ENCODE results near the gene KLK6. TPM values are rescaled to one million over a fixed set of nuclear protein-coding genes. Genes with fewer than 3 reads are reported as not detected.

The KLK6 gene
- total and polyA plus RNA-seq, 2 experiments from 2014 or later, result 2.0 to 5.4 TPM

- H3K4me1 ChIP-seq (ENCODE audit: insufficient read depth), result no peaks in the 10 kb centered on the region
- H3K9me2 ChIP-seq (replicated peaks; ENCODE audit: insufficient read depth), result no peaks in the 10 kb centered on the region
- H3K4me2 ChIP-seq, result no peak overlapping the region
- WGBS (ENCODE audit: low lambda C conversion rate, missing lambda C conversion rate), result 90% methylated on average over 6 of the region's 6 CpGs
- no peaks in the 10 kb centered on the region for H3K27me3 ChIP-seq
- H3K79me2 ChIP-seq, result no peaks in the 10 kb centered on the region
- no peaks in the 10 kb centered on the region for H3K36me3 ChIP-seq (replicated peaks; ENCODE audit: insufficient read depth, low read depth)
- H4K20me1 ChIP-seq (ENCODE audit: insufficient read depth, poor library complexity, severe bottlenecking), result no peaks in the 10 kb centered on the region
- H3K27ac ChIP-seq, result no peak overlapping the region
- no peak for DNase-seq (ENCODE audit: low spot score)
- H3K4me3 ChIP-seq, result no peak overlapping the region
- no peak for TF ChIP-seq EZH2 (IDR thresholded peaks at IDR 0.05; ENCODE audit: borderline replicate concordance)
- no peak for TF ChIP-seq CTCF (IDR thresholded peaks at IDR 0.05; ENCODE audit: poor library complexity)
- TF ChIP-seq EZH2phosphoT487 (IDR thresholded peaks at IDR 0.05; ENCODE audit: low read depth, severe bottlenecking, unreplicated experiment), result no peak
- H2AFZ ChIP-seq, result no peak overlapping the region
- H3K9me3 ChIP-seq (ENCODE audit: low read depth), result no peaks in the 10 kb centered on the region
Observed at GRCh38 chr19:50963381-50963780, 6.0 kb downstream of the KLK6 start.

DNA sequence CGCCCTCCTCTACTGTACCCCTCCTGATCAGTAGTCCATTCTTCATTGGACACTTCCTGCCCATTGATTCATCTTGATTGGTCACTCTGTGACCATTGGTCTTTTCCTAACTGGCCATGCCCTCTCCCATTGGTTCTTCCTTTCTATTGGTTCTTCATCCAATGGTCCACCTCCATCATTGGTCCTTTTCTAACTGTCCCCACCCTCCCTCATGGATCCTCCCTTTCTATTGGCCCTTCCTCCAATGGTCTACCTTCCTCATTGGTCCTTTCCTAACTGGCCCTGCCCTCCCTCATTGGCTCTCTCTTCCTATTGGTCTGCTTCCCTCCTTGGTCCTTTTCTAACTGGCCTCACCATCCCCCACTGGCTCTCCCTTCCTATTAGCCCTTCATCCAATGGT is 7.1 kb downstream of the KLK6 start:
- 85% methylated on average over 1 of the region's 1 CpG for WGBS (ENCODE audit: low lambda C conversion rate, missing lambda C conversion rate)
- H3K79me2 ChIP-seq, result no peaks in the 10 kb centered on the region
- no peak overlapping the region for H2AFZ ChIP-seq
- no peak overlapping the region for H3K4me3 ChIP-seq
- H3K4me2 ChIP-seq, result no peak overlapping the region
- H3K27me3 ChIP-seq, result no peaks in the 10 kb centered on the region
- no peak for TF ChIP-seq EZH2phosphoT487 (IDR thresholded peaks at IDR 0.05; ENCODE audit: low read depth, severe bottlenecking, unreplicated experiment)
- no peak for TF ChIP-seq EZH2 (IDR thresholded peaks at IDR 0.05; ENCODE audit: borderline replicate concordance)
- no peak for TF ChIP-seq CTCF (IDR thresholded peaks at IDR 0.05; ENCODE audit: poor library complexity)
- DNase-seq (ENCODE audit: low spot score), result no peak
- no peak overlapping the region for H3K27ac ChIP-seq
- no peaks in the 10 kb centered on the region for H3K36me3 ChIP-seq (replicated peaks; ENCODE audit: insufficient read depth, low read depth)
- no peaks in the 10 kb centered on the region for H3K9me2 ChIP-seq (replicated peaks; ENCODE audit: insufficient read depth)
- no peaks in the 10 kb centered on the region for H3K9me3 ChIP-seq (ENCODE audit: low read depth)
- H3K4me1 ChIP-seq (ENCODE audit: insufficient read depth), result no peaks in the 10 kb centered on the region
- no peaks in the 10 kb centered on the region for H4K20me1 ChIP-seq (ENCODE audit: insufficient read depth, poor library complexity, severe bottlenecking)

DNA sequence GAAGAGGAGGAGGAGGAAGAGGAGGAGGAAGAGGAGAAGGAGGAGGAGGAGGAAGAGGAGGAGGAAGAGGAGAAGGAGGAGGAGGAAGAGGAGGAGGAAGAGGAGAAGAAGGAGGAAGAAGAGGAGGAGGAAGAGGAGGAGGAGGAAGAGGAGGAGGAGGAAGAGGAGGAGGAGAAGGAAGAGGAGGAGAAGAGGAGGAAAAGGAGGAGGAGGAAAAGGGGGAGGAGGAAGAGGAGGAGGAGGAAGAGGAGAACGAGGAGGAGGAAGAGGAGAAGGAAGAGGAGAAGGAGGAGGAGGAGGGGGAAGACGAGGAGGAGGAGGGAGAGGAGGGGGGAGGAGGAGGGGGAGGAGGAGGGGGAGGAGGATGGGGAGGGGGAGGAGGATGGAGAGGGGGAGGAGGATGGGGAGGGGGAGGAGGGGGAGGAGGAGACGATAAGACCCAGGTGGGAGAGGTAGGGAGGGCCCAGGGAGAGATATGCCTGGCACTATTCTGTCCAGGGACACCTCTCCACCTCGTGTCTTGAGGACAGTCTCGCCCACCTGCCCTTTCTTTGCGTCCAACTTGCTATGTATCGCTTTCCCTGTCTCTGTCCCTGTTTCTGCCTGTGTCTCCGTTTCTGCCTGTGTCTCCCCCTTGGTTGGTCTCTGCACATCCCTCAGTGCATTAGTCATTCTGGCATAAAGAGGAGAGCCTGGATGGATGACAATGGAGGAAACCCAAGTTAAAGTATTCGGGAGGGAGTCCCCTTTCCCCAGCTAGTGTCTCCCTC is 9.5 kb downstream of the KLK6 start:
- peaks cover 3% of the 10 kb centered on the region for H3K27me3 ChIP-seq

More for the DNA sequence above, 9.5 kb downstream of the KLK6 start:
- WGBS (ENCODE audit: low lambda C conversion rate, missing lambda C conversion rate), result 59% methylated on average over 6 of the region's 9 CpGs
- Histone ChIP-seq H3K36me3 (replicated peaks; ENCODE audit: insufficient read depth, low read depth) (no peaks in the 10 kb centered on the region), H3K9me2 (replicated peaks; ENCODE audit: insufficient read depth) (no peaks in the 10 kb centered on the region), H3K79me2 (no peaks in the 10 kb centered on the region), H3K4me3 (no peak overlapping the region), H3K9me3 (ENCODE audit: low read depth) (no peaks in the 10 kb centered on the region), H2AFZ (no peak overlapping the region), H3K4me2 (no peak overlapping the region), H3K4me1 (ENCODE audit: insufficient read depth) (no peaks in the 10 kb centered on the region), H3K27ac (no peak overlapping the region), H4K20me1 (ENCODE audit: insufficient read depth, poor library complexity, severe bottlenecking) (no peaks in the 10 kb centered on the region)
- TF ChIP-seq EZH2phosphoT487 (IDR thresholded peaks at IDR 0.05; ENCODE audit: low read depth, severe bottlenecking, unreplicated experiment) (no peak), EZH2 (IDR thresholded peaks at IDR 0.05; ENCODE audit: borderline replicate concordance) (no peak), CTCF (IDR thresholded peaks at IDR 0.05; ENCODE audit: poor library complexity) (no peak)
- no peak for DNase-seq (ENCODE audit: low spot score)

Measured in hepatocyte (in vitro differentiated cells).